WTC11 (cell line): ENCODE results near the gene PCSK5.

ENCODE experiments used
- CREB1 ChIP-seq: sonication (generic); formaldehyde crosslinking; IDR thresholded peaks from 2 replicates; pipeline ENCODE4 v1.8.0; 2023; ENCODE audit warnings: mild to moderate bottlenecking, missing genetic modification reagents
- CTCF ChIP-seq: fragments of 200-600 bp; IDR thresholded peaks from 2 replicates; pipeline ENCODE4 v1.8.0; 2022; ENCODE audit warnings: antibody characterized with exemption
- MAX ChIP-seq: sonication (generic); formaldehyde crosslinking; IDR thresholded peaks from 2 replicates; pipeline ENCODE4 v1.8.0; 2022; ENCODE audit warnings: mild to moderate bottlenecking, missing genetic modification reagents
- NFYB ChIP-seq: sonication (generic); formaldehyde crosslinking; conservative IDR thresholded peaks from 2 replicates; pipeline ENCODE4 v1.8.0; 2022; ENCODE audit warnings: low read depth, missing genetic modification reagents
- NR2C2 ChIP-seq: sonication (generic); formaldehyde crosslinking; IDR thresholded peaks from 2 replicates; pipeline ENCODE4 v1.8.0; 2022; ENCODE audit warnings: mild to moderate bottlenecking, missing genetic modification reagents

GRCh38 chr9:75864266-75864665 lies 26.2 kb upstream of the PCSK5 start:
- TF ChIP-seq CTCF = no peak
- no peak for TF ChIP-seq MAX (CRISPR knock-in tag)
- no peak for TF ChIP-seq NFYB
- no peak for TF ChIP-seq NR2C2 (CRISPR knock-in tag)
- TF ChIP-seq CREB1 (CRISPR knock-in tag) = no peak
